ENCODE data around the gene NR3C1.
A peak's percentile ranks its signal among the peaks of the same experiment; 100 is the strongest.

The NR3C1 gene

GRCh38 chr5:143341807-143342570 lies 61.5 kb downstream of the NR3C1 start:
- no peak for DNase-seq (ENCODE audit: low spot score)
- 0 out of 3 replicates have a peak, but pooled peaks have one; percentile 37 for ATAC-seq (ENCODE audit: low read depth)
- H3K9me3 ChIP-seq (ENCODE audit: severe bottlenecking) = no peaks in the 10 kb centered on the region
- no peak overlapping the region for H3K4me3 ChIP-seq (ENCODE audit: severe bottlenecking)
- TF ChIP-seq, protein P1, sequence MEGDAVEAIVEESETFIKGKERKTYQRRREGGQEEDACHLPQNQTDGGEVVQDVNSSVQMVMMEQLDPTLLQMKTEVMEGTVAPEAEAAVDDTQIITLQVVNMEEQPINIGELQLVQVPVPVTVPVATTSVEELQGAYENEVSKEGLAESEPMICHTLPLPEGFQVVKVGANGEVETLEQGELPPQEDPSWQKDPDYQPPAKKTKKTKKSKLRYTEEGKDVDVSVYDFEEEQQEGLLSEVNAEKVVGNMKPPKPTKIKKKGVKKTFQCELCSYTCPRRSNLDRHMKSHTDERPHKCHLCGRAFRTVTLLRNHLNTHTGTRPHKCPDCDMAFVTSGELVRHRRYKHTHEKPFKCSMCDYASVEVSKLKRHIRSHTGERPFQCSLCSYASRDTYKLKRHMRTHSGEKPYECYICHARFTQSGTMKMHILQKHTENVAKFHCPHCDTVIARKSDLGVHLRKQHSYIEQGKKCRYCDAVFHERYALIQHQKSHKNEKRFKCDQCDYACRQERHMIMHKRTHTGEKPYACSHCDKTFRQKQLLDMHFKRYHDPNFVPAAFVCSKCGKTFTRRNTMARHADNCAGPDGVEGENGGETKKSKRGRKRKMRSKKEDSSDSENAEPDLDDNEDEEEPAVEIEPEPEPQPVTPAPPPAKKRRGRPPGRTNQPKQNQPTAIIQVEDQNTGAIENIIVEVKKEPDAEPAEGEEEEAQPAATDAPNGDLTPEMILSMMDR (IDR thresholded peaks at IDR 0.05; ENCODE audit: poor library complexity, severe bottlenecking) = no peak
- no peaks in the 10 kb centered on the region for H3K27me3 ChIP-seq (ENCODE audit: insufficient read depth, poor library complexity, severe bottlenecking)
- H3K4me1 ChIP-seq (ENCODE audit: insufficient read depth, poor library complexity, severe bottlenecking) = peaks cover 29% of the 10 kb centered on the region
- peaks cover 27% of the 10 kb centered on the region for H3K36me3 ChIP-seq (ENCODE audit: low read depth)
- peak overlapping the region; percentile 8 for H3K27ac ChIP-seq (ENCODE audit: poor library complexity, severe bottlenecking)

DNA sequence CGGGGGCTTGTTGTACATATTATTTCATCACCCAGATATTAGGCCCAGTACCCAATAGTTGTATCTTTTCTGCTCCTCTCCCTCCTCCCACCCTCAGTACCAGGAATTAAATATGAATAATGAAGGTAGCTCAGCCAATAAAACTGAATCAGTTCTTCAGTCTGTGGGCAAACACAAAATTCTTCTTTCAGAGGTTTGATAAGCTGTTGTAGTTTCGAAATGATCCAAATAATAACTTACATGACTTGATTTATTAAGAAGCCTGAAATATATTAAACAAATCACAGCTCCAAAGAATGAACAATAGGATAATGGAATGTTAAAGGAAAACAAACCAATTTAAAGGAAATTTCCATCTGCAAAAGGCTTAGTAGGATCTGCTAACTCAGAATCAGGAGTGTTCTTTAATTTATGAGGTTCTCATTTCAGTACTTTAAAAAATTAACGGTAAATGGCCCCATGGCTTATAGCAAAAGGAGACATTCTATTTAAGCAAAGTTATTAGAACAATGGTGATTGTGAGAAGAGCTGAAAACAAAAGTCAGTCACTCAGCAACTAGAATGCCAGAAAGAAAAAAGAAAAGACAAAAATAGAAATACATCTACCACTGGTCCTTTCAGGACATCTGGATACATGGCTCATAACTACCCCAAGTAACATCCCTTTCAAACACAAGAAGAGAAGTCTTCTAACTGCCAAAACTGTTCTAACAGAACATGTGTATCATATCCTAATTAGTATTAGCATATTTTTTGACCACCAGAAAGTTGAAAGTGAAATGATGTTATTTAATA lies 62.4 kb downstream of the NR3C1 start:
- Histone ChIP-seq H3K4me1 (ENCODE audit: insufficient read depth, poor library complexity, severe bottlenecking) (peaks cover 29% of the 10 kb centered on the region), H3K9me3 (ENCODE audit: severe bottlenecking) (no peaks in the 10 kb centered on the region), H3K27me3 (ENCODE audit: insufficient read depth, poor library complexity, severe bottlenecking) (no peaks in the 10 kb centered on the region), H3K36me3 (ENCODE audit: low read depth) (peaks cover 28% of the 10 kb centered on the region), H3K4me3 (ENCODE audit: severe bottlenecking) (no peak overlapping the region), H3K27ac (ENCODE audit: poor library complexity, severe bottlenecking) (no peak overlapping the region)
- ATAC-seq (ENCODE audit: low read depth) (no peak), DNase-seq (ENCODE audit: low spot score) (no peak)
- TF ChIP-seq, protein P1 (IDR thresholded peaks at IDR 0.05; ENCODE audit: poor library complexity, severe bottlenecking) = no peak

DNA sequence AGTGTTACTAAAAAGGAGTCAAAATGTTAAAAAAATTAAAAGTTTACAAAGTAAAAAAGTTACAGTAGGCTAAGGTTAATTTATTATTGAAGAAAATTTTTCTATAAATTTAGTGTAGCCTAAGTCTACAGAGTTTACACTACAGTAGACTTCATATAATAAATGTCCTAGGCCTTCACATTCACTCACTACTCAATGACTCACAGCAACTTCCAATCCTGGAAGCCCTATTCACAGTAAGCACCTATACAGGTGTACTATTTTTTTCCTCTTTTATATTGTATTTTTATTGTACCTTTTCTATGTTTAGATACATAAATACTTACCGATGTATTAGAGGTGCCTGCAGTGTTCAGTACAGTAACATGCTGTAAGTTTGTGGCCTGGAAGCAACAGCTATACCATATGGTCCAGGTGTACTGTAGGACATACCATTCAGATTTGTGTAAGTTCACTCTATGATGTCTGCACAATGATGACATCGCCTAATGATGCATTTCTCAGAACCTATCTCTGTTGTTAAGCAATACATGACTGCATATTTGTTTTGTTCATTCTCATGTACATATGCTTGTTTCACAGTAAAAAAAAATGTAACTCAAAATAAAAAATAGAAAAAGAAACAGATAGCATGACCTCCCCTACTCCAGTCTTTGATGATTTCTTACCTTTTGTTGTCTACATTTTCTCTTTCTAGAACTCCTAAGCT lies 64.7 kb downstream of the NR3C1 start:
- Histone ChIP-seq H3K4me1 (ENCODE audit: insufficient read depth, poor library complexity, severe bottlenecking) (peaks cover 29% of the 10 kb centered on the region), H3K27ac (ENCODE audit: poor library complexity, severe bottlenecking) (peak overlapping the region; percentile 40), H3K36me3 (ENCODE audit: low read depth) (peaks cover 35% of the 10 kb centered on the region), H3K27me3 (ENCODE audit: insufficient read depth, poor library complexity, severe bottlenecking) (no peaks in the 10 kb centered on the region), H3K9me3 (ENCODE audit: severe bottlenecking) (no peaks in the 10 kb centered on the region), H3K4me3 (ENCODE audit: severe bottlenecking) (no peak overlapping the region)
- DNase-seq (ENCODE audit: low spot score) = no peak
- peak; percentile 90 for ATAC-seq (ENCODE audit: low read depth)
- TF ChIP-seq, protein P1 (IDR thresholded peaks at IDR 0.05; ENCODE audit: poor library complexity, severe bottlenecking) = no peak

DNA sequence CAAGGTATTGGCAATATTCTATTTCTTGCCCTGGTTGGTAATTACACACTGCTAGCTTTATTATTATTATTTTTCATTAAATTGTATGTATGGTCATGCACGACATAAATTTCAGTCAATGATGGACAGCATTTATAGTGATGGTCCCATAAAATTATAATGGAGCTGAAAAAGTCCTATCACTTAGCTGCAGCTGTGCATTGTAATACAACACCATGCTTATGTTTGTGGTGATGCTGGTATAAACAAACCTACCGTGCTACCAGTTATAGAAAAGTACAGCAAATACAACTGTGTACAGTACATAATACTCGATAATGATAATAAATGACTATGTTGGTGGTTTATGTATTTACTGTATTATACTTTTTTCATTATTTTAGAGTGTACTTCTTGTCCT lies 65.5 kb downstream of the NR3C1 start:
- Histone ChIP-seq H3K4me3 (ENCODE audit: severe bottlenecking) (no peak overlapping the region), H3K36me3 (ENCODE audit: low read depth) (peaks cover 35% of the 10 kb centered on the region), H3K27ac (ENCODE audit: poor library complexity, severe bottlenecking) (no peak overlapping the region), H3K4me1 (ENCODE audit: insufficient read depth, poor library complexity, severe bottlenecking) (peaks cover 29% of the 10 kb centered on the region), H3K9me3 (ENCODE audit: severe bottlenecking) (no peaks in the 10 kb centered on the region), H3K27me3 (ENCODE audit: insufficient read depth, poor library complexity, severe bottlenecking) (no peaks in the 10 kb centered on the region)
- no peak for ATAC-seq (ENCODE audit: low read depth)
- DNase-seq (ENCODE audit: low spot score) = no peak
- TF ChIP-seq, protein P1 (IDR thresholded peaks at IDR 0.05; ENCODE audit: poor library complexity, severe bottlenecking) = no peak
